HepG2 (cell line): ENCODE results near the gene CPEB4.

ENCODE experiments used
- KLF6 ChIP-seq: IDR thresholded peaks from 2 replicates; pipeline ENCODE4 v1.8.0; 2016; ENCODE audit warnings: missing biosample characterization, missing genetic modification reagents
- MEIS1 ChIP-seq: sonication (generic); formaldehyde crosslinking; IDR thresholded peaks from 2 replicates; pipeline ENCODE4 v1.9.0; 2021; ENCODE audit warnings: mild to moderate bottlenecking, missing genetic modification reagents, moderate library complexity, borderline replicate concordance
- PHF21A ChIP-seq: sonication (generic); formaldehyde crosslinking; IDR thresholded peaks from 2 replicates; pipeline ENCODE4 v1.5.0; 2020; ENCODE audit warnings: mild to moderate bottlenecking, missing genetic modification reagents
- SATB2 ChIP-seq: sonication (generic); formaldehyde crosslinking; IDR thresholded peaks from 2 replicates; pipeline ENCODE4 v1.5.0; 2020; ENCODE audit warnings: missing genetic modification reagents
- ZKSCAN1 ChIP-seq: fragments of 150-350 bp; IDR thresholded peaks from 2 replicates; pipeline ENCODE4 v1.6.1; 2014; ENCODE audit warnings: low read length
- TF ChIP-seq, protein P1 (sequence below): sonication (generic); formaldehyde crosslinking; IDR thresholded peaks from 2 replicates; pipeline ENCODE4 v1.5.0; 2020; ENCODE audit warnings: missing genetic modification reagents, mild to moderate bottlenecking, borderline replicate concordance

DNA sequence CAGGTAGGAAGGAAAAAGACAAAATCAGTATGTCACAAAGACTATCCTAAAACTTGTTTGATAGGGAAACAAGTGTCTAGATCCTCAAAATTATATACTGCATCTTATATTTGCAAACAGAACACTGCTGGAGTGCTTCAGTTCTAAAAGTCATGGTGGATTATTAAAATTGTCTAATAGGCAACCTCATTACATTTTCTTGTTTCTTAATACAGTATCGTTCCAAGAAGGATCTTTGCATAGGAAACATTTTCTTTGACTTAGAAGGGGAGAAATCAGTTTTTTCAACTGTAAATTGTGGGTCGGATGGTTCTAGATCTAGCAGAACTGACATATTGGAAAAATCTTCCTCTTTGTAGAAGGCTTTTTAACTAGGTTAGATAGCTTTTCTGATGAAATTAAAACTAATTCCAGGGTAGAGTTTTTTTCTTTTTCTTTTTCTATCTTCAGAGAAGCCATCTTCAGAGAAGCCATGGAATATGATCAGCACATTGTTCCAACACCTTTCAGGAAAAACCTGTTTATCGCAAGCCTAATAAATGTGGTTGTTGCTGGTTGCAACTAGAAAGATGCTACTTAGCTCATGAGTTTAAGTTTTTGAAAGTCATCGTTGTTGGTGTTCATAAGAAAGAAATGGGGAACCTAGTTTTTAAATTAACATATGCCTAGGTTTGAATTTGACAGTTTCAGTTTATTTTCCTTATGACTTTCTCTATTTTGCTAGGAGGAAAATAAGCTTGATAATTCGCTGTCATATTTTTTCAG lies 7.4 kb downstream of the CPEB4 start:
- TF ChIP-seq ZKSCAN1, result no peak
- no peak for TF ChIP-seq PHF21A
- TF ChIP-seq MEIS1, result no peak
- no peak for TF ChIP-seq SATB2 (CRISPR knock-in tag)
- TF ChIP-seq, protein P1, sequence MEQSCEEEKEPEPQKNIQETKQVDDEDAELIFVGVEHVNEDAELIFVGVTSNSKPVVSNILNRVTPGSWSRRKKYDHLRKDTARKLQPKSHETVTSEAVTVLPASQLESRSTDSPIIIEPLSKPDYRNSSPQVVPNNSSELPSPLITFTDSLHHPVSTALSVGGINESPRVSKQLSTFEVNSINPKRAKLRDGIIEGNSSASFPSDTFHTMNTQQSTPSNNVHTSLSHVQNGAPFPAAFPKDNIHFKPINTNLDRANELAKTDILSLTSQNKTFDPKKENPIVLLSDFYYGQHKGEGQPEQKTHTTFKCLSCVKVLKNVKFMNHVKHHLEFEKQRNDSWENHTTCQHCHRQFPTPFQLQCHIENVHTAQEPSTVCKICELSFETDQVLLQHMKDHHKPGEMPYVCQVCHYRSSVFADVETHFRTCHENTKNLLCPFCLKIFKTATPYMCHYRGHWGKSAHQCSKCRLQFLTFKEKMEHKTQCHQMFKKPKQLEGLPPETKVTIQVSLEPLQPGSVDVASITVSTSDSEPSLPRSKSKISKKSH, result no peak
- TF ChIP-seq KLF6 (CRISPR knock-in tag), result no peak
